CD4-positive, alpha-beta T cell treated with Interleukin-10 for 1 hour (primary cell): Measurements from ENCODE around the gene DYTN.

ENCODE experiments used
- DNase-seq: peaks from one replicate; pipeline ENCODE4 v3.0.0-alpha.2; 2020

DYTN gene

GRCh38 chr2:206696910-206697309 lies 21.3 kb downstream of the DYTN start:
- DNase-seq, result no peak

GRCh38 chr2:206693399-206694137 lies 24.6 kb downstream of the DYTN start:
- peak; percentile 61 for DNase-seq

GRCh38 chr2:206692971-206693370 lies 25.2 kb downstream of the DYTN start:
- DNase-seq, result no peak

- no peak for DNase-seq
These were observed 29.2 kb downstream of the DYTN start for GRCh38 chr2:206688990-206689389.

GRCh38 chr2:206688453-206688852 lies 29.7 kb downstream of the DYTN start:
- no peak for DNase-seq

GRCh38 chr2:206683546-206683945 lies 34.6 kb downstream of the DYTN start:
- no peak for DNase-seq

GRCh38 chr2:206670531-206671319 lies 47.5 kb downstream of the DYTN start:
- no peak for DNase-seq

GRCh38 chr2:206665251-206665650 lies 52.9 kb downstream of the DYTN start:
- no peak for DNase-seq

- no peak for DNase-seq
These were observed 61.1 kb downstream of the DYTN start for GRCh38 chr2:206657087-206657486.

GRCh38 chr2:206647985-206648384 lies 70.2 kb downstream of the DYTN start:
- no peak for DNase-seq

GRCh38 chr2:206642075-206643025 lies 75.8 kb downstream of the DYTN start, which contains the start of gene FAM237A:
Gene FAM237A, plus strand, starts transcription at chr2:206642487. Its CDS starts 1,750 bp downstream, at chr2:206644237.
- DNase-seq, result no peak

GRCh38 chr2:206641226-206641625 lies 77.0 kb downstream of the DYTN start:
- no peak for DNase-seq

GRCh38 chr2:206639636-206640035 lies 78.6 kb downstream of the DYTN start:
- no peak for DNase-seq

GRCh38 chr2:206635015-206635414 lies 83.2 kb downstream of the DYTN start:
- no peak for DNase-seq

- DNase-seq, result no peak
These were observed 86.9 kb downstream of the DYTN start for GRCh38 chr2:206631340-206631739.

- DNase-seq, result no peak
These were observed 90.6 kb downstream of the DYTN start for GRCh38 chr2:206627632-206628031.

- DNase-seq, result no peak
These were observed 92.1 kb downstream of the DYTN start for GRCh38 chr2:206626108-206626507.

GRCh38 chr2:206619011-206619410 lies 99.2 kb downstream of the DYTN start:
- no peak for DNase-seq

- DNase-seq, result no peak
These were observed 102.0 kb downstream of the DYTN start for GRCh38 chr2:206616151-206616550.

- no peak for DNase-seq
These were observed 102.6 kb downstream of the DYTN start for GRCh38 chr2:206615417-206616089.

GRCh38 chr2:206614811-206615210 lies 103.4 kb downstream of the DYTN start:
- DNase-seq, result no peak

- no peak for DNase-seq
These were observed 106.5 kb downstream of the DYTN start for GRCh38 chr2:206611736-206612135.
